HCT116 (cell line): Measurements from ENCODE around the gene DERL3.

Source experiments
- CTCF ChIP-seq, 3 experiments: fragments of 200-600 bp in 1 of 3; sonication (generic) in 1 of 3; IDR thresholded peaks in 2 of 3; conservative IDR thresholded peaks in 1 of 3; 2 replicates each; pipeline ENCODE4 v1.5.1; 2012 to 2017; ENCODE audit warnings: low read depth in 2 of 3, low read length in 2 of 3, antibody characterized with exemption in 1 of 3, borderline replicate concordance in 1 of 3, control low read depth in 1 of 3, mild to moderate bottlenecking in 1 of 3, mixed read lengths in 1 of 3, mixed run types in 1 of 3, moderate library complexity in 1 of 3; ENCODE audit not compliant: insufficient read depth in 1 of 3
- POLR2A ChIP-seq: IDR thresholded peaks from 2 replicates; pipeline ENCODE4 v1.7.0; 2011; ENCODE audit warnings: borderline replicate concordance; ENCODE audit not compliant: insufficient read depth, insufficient read length; ENCODE audit errors: extremely low read depth

- TF ChIP-seq CTCF (IDR thresholded peaks at IDR 0.05 in 2 of 3, conservative IDR thresholded peaks at IDR 0.05 in 1 of 3; ENCODE audit: borderline replicate concordance in 1 of 3, insufficient read depth in 1 of 3, low read depth in 2 of 3, low read length in 2 of 3): no peak
- TF ChIP-seq POLR2A: no peak
Measured at GRCh38 chr22:23838681-23839468, at the start of gene DERL3.
